MCF 10A (cell line): Measurements from ENCODE around the gene FGGY. TPM values are rescaled to one million over a fixed set of nuclear protein-coding genes. Genes with fewer than 3 reads are reported as not detected.

Source experiments
- BruUV-seq: library from RNA; stranded (reverse); fragments of 400-500 nt; replicated peaks from 2 replicates; lab custom pipeline; 2021; lab: Mats Ljungman, UMichigan
- CTCF ChIA-PET: fragments of 300-600 bp; sonication (Branson Sonifier 250); formaldehyde crosslinking; extraction: SDS; loops from one replicate; lab custom pipeline; 2021; ENCODE audit warnings: antibody characterized with exemption, inconsistent platforms; lab: Yijun Ruan, JAX
- POLR2A ChIA-PET: fragments of 300-600, 350-650 bp; sonication (Branson Sonifier 250); formaldehyde crosslinking; extraction: SDS; loops from one replicate; lab custom pipeline; 2020; ENCODE audit warnings: antibody characterized with exemption, inconsistent platforms; lab: Yijun Ruan, JAX
- DNase-seq: peaks from one replicate; pipeline ENCODE4 v3.0.0-alpha.2; 2018; ENCODE audit not compliant: unreplicated experiment
- H3K27ac Mint-ChIP-seq: one replicate; pipeline ENCODE4 v1.8.0; 2022; ENCODE audit warnings: mild to moderate bottlenecking, low read depth, mixed read lengths; ENCODE audit not compliant: unreplicated experiment
- H3K27me3 Mint-ChIP-seq: one replicate; pipeline ENCODE4 v1.8.0; 2022; ENCODE audit warnings: mixed read lengths; ENCODE audit not compliant: insufficient read depth, unreplicated experiment
- H3K36me3 Mint-ChIP-seq: one replicate; pipeline ENCODE4 v1.8.0; 2022; ENCODE audit warnings: mild to moderate bottlenecking, moderate library complexity, mixed read lengths; ENCODE audit not compliant: insufficient read depth, unreplicated experiment
- H3K4me1 Mint-ChIP-seq: one replicate; pipeline ENCODE4 v1.8.0; 2022; ENCODE audit warnings: mixed read lengths; ENCODE audit not compliant: insufficient read depth, unreplicated experiment
- H3K4me3 Mint-ChIP-seq: one replicate; pipeline ENCODE4 v1.8.0; 2022; ENCODE audit warnings: mild to moderate bottlenecking, moderate library complexity, mixed read lengths; ENCODE audit not compliant: unreplicated experiment
- H3K9me3 Mint-ChIP-seq: one replicate; pipeline ENCODE4 v1.8.0; 2022; ENCODE audit warnings: mixed read lengths; ENCODE audit not compliant: unreplicated experiment
- CTCF ChIP-seq: fragments of 200-600 bp; IDR thresholded peaks from one replicate; pipeline ENCODE4 v1.8.0; 2022; ENCODE audit warnings: antibody characterized with exemption, mild to moderate bottlenecking; ENCODE audit not compliant: unreplicated experiment
- intact Hi-C: fragments of 100-400 bp; cut with micrococcal nuclease; formaldehyde crosslinking; loops from 2 replicates; pipeline ENCODE4 v1.14.1; 2022
- total RNA-seq: library from RNA; stranded (reverse); gene quantifications from 2 replicates; pipeline ENCODE4 v1.2.3, GENCODE V29; 2022

Gene FGGY
- total RNA-seq, 1 experiment from 2014 or later = 10.6 TPM

GRCh38 chr1:59418363-59419144 is 121.7 kb downstream of the FGGY start:
- Mint-ChIP-seq H3K4me3 (no peak overlapping the region), H3K27me3 (no peaks in the 10 kb centered on the region), H3K4me1 (peaks cover 13% of the 10 kb centered on the region), H3K27ac (no peak overlapping the region), H3K36me3 (no peaks in the 10 kb centered on the region), H3K9me3 (peaks cover 7% of the 10 kb centered on the region)
- intact Hi-C loops = no loop called here
- no peak for DNase-seq
- CTCF ChIA-PET = interaction anchor here (0.5 kb wide), 1 partner anchor 179 kb away, joined by 3 read pairs; no protein-coding TSS in a partner anchor
- TF ChIP-seq CTCF = no peak
- POLR2A ChIA-PET = interaction anchor here (0.8 kb wide), 1 partner anchor 10 kb away, joined by 3 read pairs; no protein-coding TSS in a partner anchor
- BruUV-seq = no TSS peak

DNA sequence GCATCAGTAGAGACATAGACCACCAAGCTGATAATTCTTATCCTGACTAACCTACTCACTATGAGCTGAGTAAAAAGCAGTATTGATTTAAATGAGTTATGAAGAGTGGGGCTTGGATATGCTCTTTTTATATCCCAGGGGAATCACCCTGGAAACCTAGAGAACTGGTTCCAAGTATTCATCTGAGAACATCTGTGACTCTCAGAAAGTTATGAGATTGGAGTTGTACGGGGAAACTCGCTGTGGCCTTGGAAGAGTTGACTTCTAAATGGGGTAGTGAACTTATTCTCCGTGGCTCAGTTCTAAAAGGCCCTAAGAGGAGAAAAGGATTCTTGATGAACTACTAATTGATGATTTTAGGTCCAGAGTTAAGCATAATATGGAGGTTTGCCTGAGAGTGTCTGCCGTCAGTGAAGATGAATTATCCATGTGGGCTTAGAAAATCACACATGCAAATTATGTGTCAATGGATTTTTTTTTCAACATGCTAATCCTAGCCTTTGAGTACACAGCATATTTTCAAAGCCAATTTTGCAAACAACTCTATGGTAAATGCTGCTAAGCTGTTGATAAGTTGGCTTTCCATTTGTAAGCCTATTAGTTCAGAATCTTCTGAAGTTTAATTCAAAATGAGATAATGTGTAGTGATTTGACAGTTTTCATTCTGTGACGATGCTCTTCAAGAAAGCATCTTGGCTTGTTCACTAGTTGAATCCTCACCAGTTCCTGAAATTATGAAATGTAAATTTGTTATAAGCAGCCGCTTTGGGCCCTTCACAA is 122.7 kb downstream of the FGGY start:
- CTCF ChIA-PET = interaction anchor here (0.5 to 1.1 kb wide), 2 partner anchors 178 to 340 kb away, joined by 3 read pairs; no protein-coding TSS in a partner anchor

DNA sequence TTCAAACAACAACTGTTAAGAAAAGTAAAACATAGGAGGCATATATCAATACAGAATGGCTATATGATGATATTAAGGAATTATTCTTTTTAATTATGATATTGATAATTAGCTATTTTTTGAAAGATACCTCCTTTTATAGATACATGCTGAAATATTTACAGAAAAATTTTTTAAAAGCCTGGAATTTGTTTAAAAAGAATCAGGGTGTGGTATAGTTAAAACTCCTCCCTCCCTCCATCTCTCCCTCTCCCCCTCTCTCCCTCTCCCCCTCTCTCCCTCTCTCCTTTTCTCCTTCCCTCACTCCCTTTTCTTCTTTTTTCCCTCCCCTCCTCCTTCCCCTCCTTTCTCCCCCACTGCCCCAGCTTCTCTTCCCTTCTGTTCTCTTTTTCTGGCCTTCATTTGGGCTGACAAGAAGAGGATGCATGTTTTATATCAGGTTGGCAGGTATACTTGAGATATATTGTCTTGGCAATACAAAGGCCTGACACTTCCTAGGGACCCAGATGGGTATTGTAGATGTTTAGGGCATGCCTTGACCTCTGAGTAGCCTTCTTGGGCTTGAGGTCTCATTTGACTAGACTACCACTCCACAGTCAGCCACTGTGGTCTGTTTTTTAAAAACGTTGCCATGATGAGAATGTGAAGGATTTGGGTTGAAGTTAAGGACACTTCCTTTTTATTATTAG is 124.5 kb downstream of the FGGY start:
- TF ChIP-seq CTCF = no peak
- H3K9me3 Mint-ChIP-seq = peaks cover 7% of the 10 kb centered on the region
- ChIA-PET POLR2A (no interaction called here), CTCF (interaction anchor here (0.6 kb wide), 1 partner anchor 130 kb away, joined by 4 read pairs; no protein-coding TSS in a partner anchor)
- intact Hi-C loops = no loop called here
- H3K4me1 Mint-ChIP-seq = peaks cover 14% of the 10 kb centered on the region
- no TSS peak for BruUV-seq
- no peak overlapping the region for H3K4me3 Mint-ChIP-seq
- DNase-seq = no peak
- no peaks in the 10 kb centered on the region for H3K36me3 Mint-ChIP-seq
- no peak overlapping the region for H3K27ac Mint-ChIP-seq
- H3K27me3 Mint-ChIP-seq = no peaks in the 10 kb centered on the region

More for the DNA sequence above, 122.7 kb downstream of the FGGY start:
- no peak for DNase-seq
- no TSS peak for BruUV-seq
- H3K27ac Mint-ChIP-seq = no peak overlapping the region
- intact Hi-C loops = no loop called here
- POLR2A ChIA-PET = no interaction called here
- peaks cover 7% of the 10 kb centered on the region for H3K9me3 Mint-ChIP-seq
- no peaks in the 10 kb centered on the region for H3K27me3 Mint-ChIP-seq
- H3K4me3 Mint-ChIP-seq = no peak overlapping the region
- no peak for TF ChIP-seq CTCF
- H3K36me3 Mint-ChIP-seq = no peaks in the 10 kb centered on the region
- H3K4me1 Mint-ChIP-seq = peaks cover 16% of the 10 kb centered on the region
